Neural crest cell (in vitro differentiated cells): Measurements from ENCODE around the gene GPR108. TPM values are rescaled to one million over a fixed set of nuclear protein-coding genes. Genes with fewer than 3 reads are reported as not detected.

Source experiments
- DNase-seq: peaks from one replicate; pipeline ENCODE4 v3.0.0; 2021; ENCODE audit warnings: low read depth, mixed read lengths, low spot score
- H3K27ac Mint-ChIP-seq: one replicate; pipeline ENCODE4 v1.8.0; 2021; ENCODE audit warnings: mild to moderate bottlenecking, mixed read lengths; ENCODE audit not compliant: unreplicated experiment
- H3K27me3 Mint-ChIP-seq: 2 replicates; pipeline ENCODE4 v1.8.0; 2021; ENCODE audit warnings: low read depth, mild to moderate bottlenecking, mixed read lengths
- H3K36me3 Mint-ChIP-seq: 2 replicates; pipeline ENCODE4 v1.8.0; 2021; ENCODE audit warnings: low read depth, mild to moderate bottlenecking, mixed read lengths
- H3K4me1 Mint-ChIP-seq: 2 replicates; pipeline ENCODE4 v1.8.0; 2021; ENCODE audit warnings: mixed read lengths
- H3K4me3 Mint-ChIP-seq: one replicate; pipeline ENCODE4 v1.8.0; 2021; ENCODE audit warnings: mild to moderate bottlenecking, mixed read lengths
- H3K9me3 Mint-ChIP-seq: 2 replicates; pipeline ENCODE4 v1.8.0; 2021; ENCODE audit warnings: mixed read lengths
- total RNA-seq: library from RNA; stranded (reverse); gene quantifications from 2 replicates; pipeline ENCODE4 v1.2.1, GENCODE V29; 2021
- TF ChIP-seq, protein P1 (sequence below): fragments of 200-600 bp; sonication (generic); conservative IDR thresholded peaks from 2 replicates; pipeline ENCODE4 v1.5.0; 2021; ENCODE audit warnings: antibody characterized with exemption, mild to moderate bottlenecking

Gene GPR108
- total RNA-seq, 1 donor from 2014 or later, result 52.9 TPM

DNA sequence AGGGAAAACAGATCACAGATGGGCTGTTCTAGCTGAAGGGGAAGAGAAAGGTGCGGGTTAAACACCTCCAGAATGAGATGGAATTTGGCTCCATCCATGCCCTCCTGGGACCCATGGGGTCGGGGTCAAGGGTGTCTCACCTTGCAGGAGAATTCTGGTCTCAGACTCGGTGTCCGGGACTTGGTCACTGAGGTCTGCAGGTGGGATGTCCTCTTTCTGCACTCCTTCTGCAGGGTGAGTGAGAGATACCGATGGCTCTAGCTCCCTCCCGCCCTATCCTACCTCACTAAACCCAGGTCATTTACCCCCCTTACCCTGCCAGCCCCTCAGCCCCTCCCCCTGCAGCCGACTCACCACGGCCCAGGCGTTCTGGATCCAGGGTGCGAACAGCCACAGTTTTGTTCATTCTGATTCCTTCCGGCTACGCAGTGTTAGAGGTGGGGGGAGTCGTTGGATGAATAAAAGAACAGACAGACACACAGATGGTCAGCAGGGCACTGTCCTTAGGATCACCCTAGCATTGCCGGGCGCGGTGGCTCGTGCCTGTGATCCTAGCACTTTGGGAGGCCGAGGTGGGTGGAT lies 41.0 kb downstream of the GPR108 start:
- peaks cover 3% of the 10 kb centered on the region for H3K27me3 Mint-ChIP-seq
- H3K27ac Mint-ChIP-seq, result no peak overlapping the region
- no peak for DNase-seq
- TF ChIP-seq, protein P1, sequence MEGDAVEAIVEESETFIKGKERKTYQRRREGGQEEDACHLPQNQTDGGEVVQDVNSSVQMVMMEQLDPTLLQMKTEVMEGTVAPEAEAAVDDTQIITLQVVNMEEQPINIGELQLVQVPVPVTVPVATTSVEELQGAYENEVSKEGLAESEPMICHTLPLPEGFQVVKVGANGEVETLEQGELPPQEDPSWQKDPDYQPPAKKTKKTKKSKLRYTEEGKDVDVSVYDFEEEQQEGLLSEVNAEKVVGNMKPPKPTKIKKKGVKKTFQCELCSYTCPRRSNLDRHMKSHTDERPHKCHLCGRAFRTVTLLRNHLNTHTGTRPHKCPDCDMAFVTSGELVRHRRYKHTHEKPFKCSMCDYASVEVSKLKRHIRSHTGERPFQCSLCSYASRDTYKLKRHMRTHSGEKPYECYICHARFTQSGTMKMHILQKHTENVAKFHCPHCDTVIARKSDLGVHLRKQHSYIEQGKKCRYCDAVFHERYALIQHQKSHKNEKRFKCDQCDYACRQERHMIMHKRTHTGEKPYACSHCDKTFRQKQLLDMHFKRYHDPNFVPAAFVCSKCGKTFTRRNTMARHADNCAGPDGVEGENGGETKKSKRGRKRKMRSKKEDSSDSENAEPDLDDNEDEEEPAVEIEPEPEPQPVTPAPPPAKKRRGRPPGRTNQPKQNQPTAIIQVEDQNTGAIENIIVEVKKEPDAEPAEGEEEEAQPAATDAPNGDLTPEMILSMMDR, result no peak
- H3K4me1 Mint-ChIP-seq, result no peaks in the 10 kb centered on the region
- H3K4me3 Mint-ChIP-seq, result no peak overlapping the region
- H3K9me3 Mint-ChIP-seq, result no peaks in the 10 kb centered on the region
- H3K36me3 Mint-ChIP-seq, result no peaks in the 10 kb centered on the region

DNA sequence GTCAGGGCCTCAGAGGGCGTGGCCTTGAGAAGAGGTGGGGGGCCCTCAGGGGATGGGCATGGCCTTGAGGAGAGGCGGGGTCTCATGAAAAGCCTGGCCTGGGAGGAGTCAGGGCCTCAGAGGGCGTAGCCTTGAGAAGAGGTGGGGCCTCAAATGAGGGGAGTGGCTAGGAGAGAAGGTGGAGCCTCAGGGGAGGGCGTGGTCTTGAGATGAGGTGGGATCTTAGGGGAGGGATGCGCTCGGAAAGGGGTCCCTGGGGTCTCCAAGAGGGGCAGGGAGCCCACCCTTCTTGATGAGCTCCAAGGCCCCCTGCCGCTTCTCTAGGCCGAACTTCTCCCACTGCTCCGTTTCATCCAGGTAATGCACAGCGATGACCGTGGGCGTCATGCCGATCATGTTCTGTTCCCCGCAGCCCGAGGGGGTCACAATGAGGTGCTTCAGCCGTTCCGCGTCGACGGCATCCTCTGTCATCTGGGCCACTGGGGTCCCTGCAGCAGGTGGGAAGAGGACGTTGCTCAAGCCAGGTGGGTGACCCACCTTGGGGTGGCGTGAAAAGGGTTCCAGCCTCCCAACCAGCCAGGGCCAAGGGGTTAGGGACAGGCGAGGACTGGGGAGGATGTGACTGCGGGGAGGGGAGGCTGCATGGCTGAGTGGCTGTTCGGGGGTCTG lies 43.1 kb downstream of the GPR108 start:
- no peaks in the 10 kb centered on the region for H3K4me1 Mint-ChIP-seq
- no peak overlapping the region for H3K4me3 Mint-ChIP-seq
- TF ChIP-seq, protein P1, result no peak
- peaks cover 3% of the 10 kb centered on the region for H3K27me3 Mint-ChIP-seq
- H3K27ac Mint-ChIP-seq, result no peak overlapping the region
- no peaks in the 10 kb centered on the region for H3K36me3 Mint-ChIP-seq
- no peak for DNase-seq
- no peaks in the 10 kb centered on the region for H3K9me3 Mint-ChIP-seq

DNA sequence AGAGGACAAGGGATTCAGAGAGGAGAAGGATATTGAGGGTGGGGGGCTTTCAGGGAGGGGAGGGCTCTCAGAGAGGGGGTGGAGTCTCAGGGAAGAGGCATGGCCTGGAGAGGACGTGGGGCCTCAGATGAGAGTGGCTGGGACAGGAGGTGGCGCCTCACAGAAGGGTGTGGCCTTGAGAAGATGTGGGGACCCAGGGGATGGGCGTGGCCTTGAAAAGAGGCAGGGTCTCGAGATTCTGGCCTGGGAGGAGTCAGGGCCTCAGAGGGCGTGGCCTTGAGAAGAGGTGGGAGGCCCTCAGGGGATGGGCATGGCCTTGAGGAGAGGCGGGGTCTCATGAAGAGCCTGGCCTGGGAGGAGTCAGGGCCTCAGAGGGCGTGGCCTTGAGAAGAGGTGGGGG lies 43.7 kb downstream of the GPR108 start:
- Mint-ChIP-seq H3K27ac (no peak overlapping the region), H3K27me3 (peaks cover 3% of the 10 kb centered on the region), H3K36me3 (no peaks in the 10 kb centered on the region), H3K4me1 (no peaks in the 10 kb centered on the region), H3K4me3 (no peak overlapping the region), H3K9me3 (peaks cover 1% of the 10 kb centered on the region)
- TF ChIP-seq, protein P1, result no peak
- no peak for DNase-seq

DNA sequence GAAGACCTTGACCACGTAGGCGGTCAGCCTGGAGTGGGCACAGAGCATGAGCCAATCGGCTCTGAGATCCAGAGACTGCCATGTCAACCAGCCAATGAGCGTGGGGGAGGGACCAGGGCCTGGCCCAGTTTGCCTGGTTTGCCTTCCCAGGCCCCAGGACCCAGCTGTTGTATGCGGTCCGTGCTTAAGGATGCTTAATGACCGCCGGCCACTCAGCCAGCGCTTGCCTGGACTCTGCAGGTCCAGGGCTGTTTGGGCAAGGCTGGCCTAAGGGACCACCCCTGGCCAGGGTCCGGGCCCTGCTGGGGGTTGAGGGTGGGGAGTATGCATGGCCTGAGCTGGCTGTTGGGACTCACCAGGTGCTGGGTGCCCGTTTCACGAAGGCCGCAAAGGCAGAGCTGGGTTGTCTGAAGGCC lies 44.3 kb downstream of the GPR108 start:
- peaks cover under 1% of the 10 kb centered on the region for H3K27me3 Mint-ChIP-seq
- no peak overlapping the region for H3K27ac Mint-ChIP-seq
- TF ChIP-seq, protein P1, result no peak
- H3K36me3 Mint-ChIP-seq, result no peaks in the 10 kb centered on the region
- H3K4me1 Mint-ChIP-seq, result no peaks in the 10 kb centered on the region
- DNase-seq, result no peak
- no peak overlapping the region for H3K4me3 Mint-ChIP-seq
- peaks cover 2% of the 10 kb centered on the region for H3K9me3 Mint-ChIP-seq

DNA sequence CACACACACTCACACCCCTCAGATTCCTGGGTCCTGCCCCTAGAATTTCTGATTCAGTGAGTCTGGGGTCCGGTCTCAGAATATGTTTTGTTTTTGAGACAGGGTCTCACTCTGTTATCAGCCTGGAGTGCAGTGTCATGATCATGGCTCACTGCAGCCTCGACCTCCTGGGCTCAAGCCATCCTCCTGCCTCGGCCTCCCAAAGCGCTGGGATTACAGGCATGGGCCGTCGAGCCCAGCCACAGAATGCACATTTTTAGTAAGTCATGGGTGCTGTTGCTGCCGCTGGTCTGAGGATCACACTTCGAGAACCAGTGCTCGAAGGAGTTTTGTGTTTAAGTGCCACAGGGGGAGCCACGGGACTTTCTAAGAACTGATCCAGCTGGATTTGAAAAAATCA lies 45.4 kb downstream of the GPR108 start:
- DNase-seq, result no peak
- Mint-ChIP-seq H3K9me3 (peaks cover 2% of the 10 kb centered on the region), H3K36me3 (no peaks in the 10 kb centered on the region), H3K27me3 (peaks cover 2% of the 10 kb centered on the region), H3K27ac (no peak overlapping the region), H3K4me1 (no peaks in the 10 kb centered on the region), H3K4me3 (no peak overlapping the region)
- TF ChIP-seq, protein P1, result no peak
